Neural progenitor cell (in vitro differentiated cells): ENCODE measurements around the gene SLC22A16.

ENCODE experiments used
- EZH2phosphoT487 ChIP-seq: fragments of 200-600 bp; sonication (generic); IDR thresholded peaks from 2 replicates; pipeline ENCODE4 v1.6.1; 2017; ENCODE audit warnings: antibody characterized with exemption
- TF ChIP-seq, protein P1 (sequence below): fragments of 200-600 bp; sonication (generic); IDR thresholded peaks from 2 replicates; pipeline ENCODE4 v1.5.1; 2017; ENCODE audit warnings: antibody characterized with exemption, mild to moderate bottlenecking

DNA sequence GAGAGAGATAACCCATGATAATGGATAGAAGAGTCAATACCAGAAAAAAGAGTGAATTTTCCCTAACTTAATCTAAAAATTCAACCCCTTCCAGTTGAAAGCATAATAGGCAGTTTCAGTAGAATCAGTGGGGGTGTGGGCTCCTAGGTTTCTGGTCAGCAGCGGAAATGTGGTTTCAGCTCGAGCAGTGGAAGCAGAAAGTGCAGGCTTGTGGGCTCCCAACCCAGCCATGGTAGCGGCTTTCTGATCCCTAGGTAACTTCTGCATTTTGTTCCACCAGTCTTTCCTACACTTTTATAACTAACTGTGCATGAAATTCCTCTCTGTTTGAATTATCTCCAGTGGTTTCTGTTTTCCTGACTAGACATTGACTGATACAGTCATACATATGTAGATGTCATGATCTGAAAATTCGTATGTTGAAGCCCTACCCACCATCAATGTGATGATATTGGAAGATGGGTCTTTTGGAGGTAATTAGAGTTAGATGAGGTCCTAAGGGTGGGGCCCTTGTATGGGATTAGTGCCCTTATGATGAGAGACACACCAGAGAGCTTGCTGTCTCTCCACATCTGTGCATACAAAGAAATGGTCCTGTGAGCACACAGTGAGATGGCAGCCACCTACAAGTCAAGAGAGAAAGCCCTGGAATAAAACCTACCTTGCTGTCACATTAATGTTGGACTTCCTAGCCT is 54.5 kb downstream of the SLC22A16 start:
- TF ChIP-seq, protein P1, sequence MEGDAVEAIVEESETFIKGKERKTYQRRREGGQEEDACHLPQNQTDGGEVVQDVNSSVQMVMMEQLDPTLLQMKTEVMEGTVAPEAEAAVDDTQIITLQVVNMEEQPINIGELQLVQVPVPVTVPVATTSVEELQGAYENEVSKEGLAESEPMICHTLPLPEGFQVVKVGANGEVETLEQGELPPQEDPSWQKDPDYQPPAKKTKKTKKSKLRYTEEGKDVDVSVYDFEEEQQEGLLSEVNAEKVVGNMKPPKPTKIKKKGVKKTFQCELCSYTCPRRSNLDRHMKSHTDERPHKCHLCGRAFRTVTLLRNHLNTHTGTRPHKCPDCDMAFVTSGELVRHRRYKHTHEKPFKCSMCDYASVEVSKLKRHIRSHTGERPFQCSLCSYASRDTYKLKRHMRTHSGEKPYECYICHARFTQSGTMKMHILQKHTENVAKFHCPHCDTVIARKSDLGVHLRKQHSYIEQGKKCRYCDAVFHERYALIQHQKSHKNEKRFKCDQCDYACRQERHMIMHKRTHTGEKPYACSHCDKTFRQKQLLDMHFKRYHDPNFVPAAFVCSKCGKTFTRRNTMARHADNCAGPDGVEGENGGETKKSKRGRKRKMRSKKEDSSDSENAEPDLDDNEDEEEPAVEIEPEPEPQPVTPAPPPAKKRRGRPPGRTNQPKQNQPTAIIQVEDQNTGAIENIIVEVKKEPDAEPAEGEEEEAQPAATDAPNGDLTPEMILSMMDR: no peak
- no peak for TF ChIP-seq EZH2phosphoT487
